ENCODE data around the gene PKP3.

- TF ChIP-seq CTCF (IDR thresholded peaks at IDR 0.05; ENCODE audit: low read depth, low read length) = no peak
- TF ChIP-seq POLR2A (IDR thresholded peaks at IDR 0.05; ENCODE audit: extremely low read depth, insufficient read length) = no peak
- TF ChIP-seq MYC (IDR thresholded peaks at IDR 0.05; ENCODE audit: low read depth, low read length) = no peak
- TF ChIP-seq MAX (IDR thresholded peaks at IDR 0.05; ENCODE audit: low read depth, low read length) = no peak
Measured at GRCh38 chr11:408154-409007, 14.4 kb downstream of the PKP3 start.

All from NB4 (cell line).